H1 (cell line): ENCODE data around the gene PRSS36. TPM values are rescaled to one million over a fixed set of nuclear protein-coding genes. Genes with fewer than 3 reads are reported as not detected.

Experiments
- CTCF ChIA-PET: fragments of 300-600 bp; sonication (Branson Sonifier 250); formaldehyde crosslinking; loops from one replicate; lab custom pipeline; 2021; ENCODE audit not compliant: partially characterized antibody; lab: Charles Lee
- POLR2A ChIA-PET: fragments of 300-600 bp; sonication (Branson Sonifier 250); formaldehyde crosslinking; loops from one replicate; lab custom pipeline; 2021; ENCODE audit warnings: inconsistent platforms; ENCODE audit not compliant: partially characterized antibody; lab: Charles Lee
- DNase-seq, 2 experiments: peaks; one replicate each; pipeline versions ENCODE4 v3.0.0 to v3.0.0-alpha.2; 2010 to 2022; ENCODE audit warnings: low spot score in 2 of 2, low read depth in 1 of 2, mixed read lengths in 1 of 2
- FAIRE-seq: peaks from 2 replicates; lab custom pipeline; 2011; peaks lifted over from hg19 to GRCh38; lab: Jason Lieb, UNC
- H2AFZ ChIP-seq: 2 replicates; pipeline ENCODE4 v1.8.1; 2012; ENCODE audit warnings: low read length, inconsistent platforms
- H2AK5ac ChIP-seq: 2 replicates; pipeline ENCODE4 v1.6.1; 2013; ENCODE audit warnings: low read depth, low read length
- H2BK120ac ChIP-seq: replicated peaks from 2 replicates; pipeline ENCODE3; 2013; ENCODE audit warnings: low read depth, low read length, inconsistent platforms
- H2BK12ac ChIP-seq: 2 replicates; pipeline ENCODE4 v1.6.1; 2013; ENCODE audit warnings: low read depth, low read length
- H2BK15ac ChIP-seq: 2 replicates; pipeline ENCODE4 v1.6.1; 2013; ENCODE audit warnings: low read length
- H2BK20ac ChIP-seq: 2 replicates; pipeline ENCODE4 v1.6.1; 2013; ENCODE audit warnings: low read length
- H2BK5ac ChIP-seq: 2 replicates; pipeline ENCODE4 v1.6.1; 2013; ENCODE audit warnings: low read depth, low read length
- H3K14ac ChIP-seq: 2 replicates; pipeline ENCODE4 v1.6.1; 2013; ENCODE audit warnings: inconsistent platforms; ENCODE audit not compliant: insufficient read length
- H3K18ac ChIP-seq: 2 replicates; pipeline ENCODE4 v1.6.1; 2013; ENCODE audit warnings: low read length; ENCODE audit errors: extremely low read depth
- H3K23ac ChIP-seq: 2 replicates; pipeline ENCODE4 v1.6.1; 2013; ENCODE audit warnings: inconsistent platforms; ENCODE audit not compliant: insufficient read length
- H3K23me2 ChIP-seq: 2 replicates; pipeline ENCODE4 v1.6.1; 2013; ENCODE audit warnings: low read depth, low read length
- H3K27ac ChIP-seq: 2 replicates; pipeline ENCODE4 v1.6.1; 2011; ENCODE audit warnings: low read depth, low read length, inconsistent platforms
- H3K27me3 ChIP-seq, 4 experiments: replicated peaks in 1 of 4; 1 replicate in 1 of 4; 2 replicates in 3 of 4; pipeline versions ENCODE4 v1.6.1 to v1.8.1; 2011 to 2013; ENCODE audit warnings: low read length in 3 of 4, mild to moderate bottlenecking in 3 of 4, inconsistent platforms in 2 of 4, mixed read lengths in 2 of 4, moderate library complexity in 1 of 4; ENCODE audit not compliant: control insufficient read depth in 3 of 4, insufficient read depth in 3 of 4; ENCODE audit errors: extremely low read depth in 1 of 4
- H3K36me3 ChIP-seq, 4 experiments: 2 replicates each; pipeline versions ENCODE4 v1.6.1 to v1.8.1; 2011 to 2013; ENCODE audit warnings: mild to moderate bottlenecking in 4 of 4, low read length in 3 of 4, moderate library complexity in 2 of 4, control low read depth in 1 of 4, inconsistent platforms in 1 of 4; ENCODE audit not compliant: insufficient read depth in 4 of 4, control insufficient read depth in 2 of 4
- H3K4ac ChIP-seq: replicated peaks from 2 replicates; pipeline ENCODE3; 2013; ENCODE audit warnings: low read length, low read depth, mixed read lengths, inconsistent platforms; ENCODE audit not compliant: insufficient read length
- H3K4me1 ChIP-seq, 4 experiments: replicated peaks in 1 of 4; 1 replicate in 1 of 4; 2 replicates in 3 of 4; pipeline versions ENCODE4 v1.6.1 to v1.8.1; 2011 to 2013; ENCODE audit warnings: low read length in 3 of 4, inconsistent platforms in 2 of 4, mixed read lengths in 1 of 4; ENCODE audit not compliant: insufficient read depth in 4 of 4, control insufficient read depth in 3 of 4
- H3K4me2 ChIP-seq, 2 experiments: 2 replicates each; pipeline versions ENCODE4 v1.6.1 to v1.8.1; 2011 to 2013; ENCODE audit warnings: low read depth in 2 of 2, low read length in 2 of 2, control low read depth in 1 of 2, inconsistent platforms in 1 of 2, mild to moderate bottlenecking in 1 of 2; ENCODE audit not compliant: insufficient read depth in 1 of 2
- H3K4me3 ChIP-seq, 4 experiments: fragments of 200-600, 300-600 bp in 1 of 4; sonication (generic), shearing (Covaris generic), sonication (Bioruptor Twin) in 1 of 4; 2 replicates each; pipeline versions ENCODE4 v1.5.1 to v1.8.1; 2011 to 2016; ENCODE audit warnings: low read length in 4 of 4, low read depth in 3 of 4, control low read depth in 2 of 4, inconsistent platforms in 2 of 4, mild to moderate bottlenecking in 2 of 4, mixed read lengths in 1 of 4, moderate library complexity in 1 of 4; ENCODE audit not compliant: insufficient read depth in 2 of 4; ENCODE audit errors: extremely low read depth in 1 of 4
- H3K56ac ChIP-seq: replicated peaks from 2 replicates; pipeline ENCODE3; 2013; ENCODE audit warnings: low read depth, mild to moderate bottlenecking, mixed read lengths, low read length, inconsistent platforms; ENCODE audit not compliant: insufficient read length
- H3K79me1 ChIP-seq: 2 replicates; pipeline ENCODE4 v1.6.1; 2013; ENCODE audit warnings: low read depth, low read length, control low read depth
- H3K79me2 ChIP-seq, 2 experiments: 2 replicates each; pipeline versions ENCODE4 v1.6.1 to v1.8.1; 2012 to 2013; ENCODE audit warnings: low read length in 2 of 2, mild to moderate bottlenecking in 2 of 2, inconsistent platforms in 1 of 2; ENCODE audit not compliant: insufficient read depth in 2 of 2, control insufficient read depth in 1 of 2
- H3K9ac ChIP-seq, 4 experiments: replicated peaks in 1 of 4; 1 replicate in 1 of 4; 2 replicates in 3 of 4; pipeline versions ENCODE4 v1.6.1 to v1.8.1; 2011 to 2013; ENCODE audit warnings: low read depth in 3 of 4, low read length in 3 of 4, control low read depth in 2 of 4, mild to moderate bottlenecking in 2 of 4, moderate library complexity in 2 of 4, inconsistent platforms in 1 of 4; ENCODE audit errors: extremely low read depth in 1 of 4
- H3K9me3 ChIP-seq, 2 experiments: 2 replicates each; pipeline versions ENCODE4 v1.6.1 to v1.8.1; 2012 to 2013; ENCODE audit warnings: mild to moderate bottlenecking in 2 of 2, moderate library complexity in 2 of 2, control low read depth in 1 of 2, inconsistent platforms in 1 of 2, low read depth in 1 of 2, low read length in 1 of 2, mixed read lengths in 1 of 2; ENCODE audit not compliant: insufficient read depth in 2 of 2
- H4K20me1 ChIP-seq, 2 experiments: replicated peaks in 1 of 2; 2 replicates each; pipeline versions ENCODE3 to v1.8.1; 2011 to 2013; ENCODE audit warnings: inconsistent platforms in 2 of 2, low read length in 2 of 2, mild to moderate bottlenecking in 1 of 2; ENCODE audit not compliant: insufficient read depth in 2 of 2, control insufficient read depth in 1 of 2
- H4K5ac ChIP-seq: 2 replicates; pipeline ENCODE4 v1.6.1; 2013; ENCODE audit warnings: low read length, low read depth, mixed read lengths, inconsistent platforms; ENCODE audit not compliant: insufficient read length
- H4K8ac ChIP-seq: 2 replicates; pipeline ENCODE4 v1.8.0; 2013; ENCODE audit warnings: mild to moderate bottlenecking, moderate library complexity, low read length, inconsistent platforms; ENCODE audit not compliant: insufficient read depth; ENCODE audit errors: extremely low read depth
- H4K91ac ChIP-seq: replicated peaks from 2 replicates; pipeline ENCODE3; 2013; ENCODE audit warnings: low read length, mixed read lengths, inconsistent platforms; ENCODE audit not compliant: insufficient read length
- CHD1 ChIP-seq: IDR thresholded peaks from 2 replicates; pipeline ENCODE4 v1.6.1; 2012; ENCODE audit warnings: low read depth, low read length, improper control_type of control experiment
- FOSL1 ChIP-seq: IDR thresholded peaks from 2 replicates; pipeline ENCODE4 v1.6.1; 2011; ENCODE audit warnings: mild to moderate bottlenecking, low read depth, low read length, moderate library complexity; ENCODE audit not compliant: insufficient read depth
- KDM1A ChIP-seq: fragments of 200-600, 300-600 bp; sonication (generic); IDR thresholded peaks from 2 replicates; pipeline ENCODE4 v1.7.1; 2016; ENCODE audit warnings: mild to moderate bottlenecking, low read length, borderline replicate concordance
- NANOG ChIP-seq: IDR thresholded peaks from 2 replicates; pipeline ENCODE4 v1.6.1; 2011; ENCODE audit warnings: low read length, low read depth, mild to moderate bottlenecking, inconsistent platforms; ENCODE audit not compliant: insufficient read depth, poor library complexity, severe bottlenecking
- POU5F1 ChIP-seq: IDR thresholded peaks from 2 replicates; pipeline ENCODE4 v1.6.1; 2011; ENCODE audit warnings: low read depth, mild to moderate bottlenecking, low read length, moderate library complexity
- SAP30 ChIP-seq: fragments of 300-600 bp; sonication (generic); IDR thresholded peaks from 2 replicates; pipeline ENCODE4 v1.7.1; 2012; ENCODE audit warnings: low read length, moderate library complexity, mild to moderate bottlenecking, inconsistent platforms; ENCODE audit not compliant: insufficient read depth, insufficient replicate concordance
- SIX5 ChIP-seq: IDR thresholded peaks from 2 replicates; pipeline ENCODE4 v1.6.1; 2011; ENCODE audit warnings: mild to moderate bottlenecking, low read depth, low read length
- TAF1 ChIP-seq: IDR thresholded peaks from 2 replicates; pipeline ENCODE4 v1.6.1; 2011; ENCODE audit warnings: mild to moderate bottlenecking, low read depth, low read length
- WGBS, 2 experiments: shearing (Covaris generic) in 1 of 2; methylation state at CpG; one replicate each; pipeline versions ENCODE4 v1.1.6 to v1.1.7; 2013 to 2015; ENCODE audit warnings: low lambda C conversion rate in 2 of 2, mixed read lengths in 2 of 2, inconsistent platforms in 1 of 2, low coverage in 1 of 2, missing lambda C conversion rate in 1 of 2; ENCODE audit not compliant: insufficient replicate concordance in 2 of 2, insufficient coverage in 1 of 2, insufficient read length in 1 of 2; ENCODE audit errors: extremely low coverage in 1 of 2, missing lambda C conversion rate in 1 of 2; 5-methylcytosine and 5-hydroxymethylcytosine counted together
- polyA plus RNA-seq, 7 experiments: library from polyadenylated mRNA; depleted of rRNA in 3 of 7; stranded (reverse) in 5 of 7; unstranded in 2 of 7; fragments of >200 nt in 5 of 7; fragments of 200-250 nt in 2 of 7; gene quantifications; 1 replicate in 5 of 7; 2 replicates in 1 of 7; 4 replicates in 1 of 7; pipeline versions ENCODE4 v1.2.1 to v1.2.3, GENCODE V29; 2011 to 2013; ENCODE audit warnings: missing spikeins in 2 of 7, mixed read lengths in 2 of 7
- total RNA-seq: library from RNA; stranded (reverse); fragmentation: NEBNext Ultra II Directional; extraction: Animal tissue kit (Norgen Biotek cat#: 25700); gene quantifications from 2 replicates; pipeline ENCODE4 v1.2.1, GENCODE V29; 2021
- TF ChIP-seq, protein P1 (sequence below): IDR thresholded peaks from 2 replicates; pipeline ENCODE4 v1.6.1; 2012; ENCODE audit warnings: inconsistent platforms
- TF ChIP-seq, protein P2 (sequence below), 3 experiments: IDR thresholded peaks; 1 replicate in 2 of 3; 2 replicates in 1 of 3; pipeline versions ENCODE4 v1.5.1 to v1.6.1; 2011; ENCODE audit warnings: low read length in 3 of 3, mild to moderate bottlenecking in 3 of 3, inconsistent platforms in 2 of 3, low read depth in 1 of 3, moderate library complexity in 1 of 3; ENCODE audit not compliant: insufficient read depth in 1 of 3; ENCODE audit errors: control extremely low read depth in 1 of 3

The PRSS36 gene
- total and polyA plus RNA-seq, 2 of the 8 experiments (the other 6 are each of a cell fraction or from before 2014, with no cell fraction given) = 1.3 to 1.9 TPM

GRCh38 chr16:31147574-31147973 is 2.3 kb downstream of the PRSS36 start:
- H2BK12ac ChIP-seq = no peak overlapping the region
- H4K20me1 ChIP-seq = no peaks in the 10 kb centered on the region
- peaks cover 10% of the 10 kb centered on the region; the same call in 1 of the 2 replicates for H3K23me2 ChIP-seq
- DNase-seq = no peak
- H3K4me2 ChIP-seq = peak overlapping the region; percentile 57 to 77
- H2BK20ac ChIP-seq = no peak overlapping the region
- H3K4me1 ChIP-seq = peaks cover 0 to 22% (median 7%) of the 10 kb centered on the region in 4 experiments; a peak in 6 of 7 replicates
- no peak overlapping the region for H2AFZ ChIP-seq
- no peak overlapping the region for H3K9ac ChIP-seq
- no peak overlapping the region for H3K14ac ChIP-seq
- no peaks in the 10 kb centered on the region for H3K9me3 ChIP-seq
- peak overlapping the region; percentile 42 for H3K4ac ChIP-seq
- no peak overlapping the region for H2AK5ac ChIP-seq
- ChIA-PET CTCF (interaction anchor here (0.8 to 8.1 kb wide), 2 partner anchors 11 to 49 kb away, joined by 3 to 56 read pairs; no protein-coding TSS in a partner anchor), POLR2A (interaction anchor here (1.6 to 34.9 kb wide), 5 partner anchors 10 to 35 kb away, joined by 5 to 713 read pairs (median 17); partner anchors contain the start of genes BCKDK, FUS, KAT8 and PRSS8)
- no peak overlapping the region for H3K27ac ChIP-seq
- H4K91ac ChIP-seq = no peak overlapping the region
- H3K79me1 ChIP-seq = no peaks in the 10 kb centered on the region
- no peak overlapping the region for H4K5ac ChIP-seq
- peaks cover 1 to 22% (median 15%) of the 10 kb centered on the region in 4 experiments for H3K27me3 ChIP-seq
- no peak overlapping the region for H2BK5ac ChIP-seq
- no peak overlapping the region for H4K8ac ChIP-seq
- H3K23ac ChIP-seq = no peak overlapping the region
- H3K4me3 ChIP-seq = peak overlapping the region in 2 of 4 experiments; percentile 42 to 59; a peak in 2 of 8 replicates
- no peak overlapping the region for H3K56ac ChIP-seq
- no peaks in the 10 kb centered on the region for H3K36me3 ChIP-seq
- H2BK15ac ChIP-seq = no peak overlapping the region
- WGBS, 2 experiments = 86% methylated on average over 3 of the region's 3 CpGs; no CpG with 5 or more reads in 1 of the 2 experiments
- no peak overlapping the region for H3K18ac ChIP-seq
- no peaks in the 10 kb centered on the region for H3K79me2 ChIP-seq
- no peak overlapping the region for H2BK120ac ChIP-seq
- FAIRE-seq = no peak
- TF ChIP-seq SAP30 (no peak), SIX5 (no peak), TAF1 (no peak), FOSL1 (no peak), CHD1 (no peak), POU5F1 (no peak), KDM1A (no peak), NANOG (no peak)
- TF ChIP-seq, protein P1, sequence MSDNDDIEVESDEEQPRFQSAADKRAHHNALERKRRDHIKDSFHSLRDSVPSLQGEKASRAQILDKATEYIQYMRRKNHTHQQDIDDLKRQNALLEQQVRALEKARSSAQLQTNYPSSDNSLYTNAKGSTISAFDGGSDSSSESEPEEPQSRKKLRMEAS = no peak
- TF ChIP-seq, protein P2, sequence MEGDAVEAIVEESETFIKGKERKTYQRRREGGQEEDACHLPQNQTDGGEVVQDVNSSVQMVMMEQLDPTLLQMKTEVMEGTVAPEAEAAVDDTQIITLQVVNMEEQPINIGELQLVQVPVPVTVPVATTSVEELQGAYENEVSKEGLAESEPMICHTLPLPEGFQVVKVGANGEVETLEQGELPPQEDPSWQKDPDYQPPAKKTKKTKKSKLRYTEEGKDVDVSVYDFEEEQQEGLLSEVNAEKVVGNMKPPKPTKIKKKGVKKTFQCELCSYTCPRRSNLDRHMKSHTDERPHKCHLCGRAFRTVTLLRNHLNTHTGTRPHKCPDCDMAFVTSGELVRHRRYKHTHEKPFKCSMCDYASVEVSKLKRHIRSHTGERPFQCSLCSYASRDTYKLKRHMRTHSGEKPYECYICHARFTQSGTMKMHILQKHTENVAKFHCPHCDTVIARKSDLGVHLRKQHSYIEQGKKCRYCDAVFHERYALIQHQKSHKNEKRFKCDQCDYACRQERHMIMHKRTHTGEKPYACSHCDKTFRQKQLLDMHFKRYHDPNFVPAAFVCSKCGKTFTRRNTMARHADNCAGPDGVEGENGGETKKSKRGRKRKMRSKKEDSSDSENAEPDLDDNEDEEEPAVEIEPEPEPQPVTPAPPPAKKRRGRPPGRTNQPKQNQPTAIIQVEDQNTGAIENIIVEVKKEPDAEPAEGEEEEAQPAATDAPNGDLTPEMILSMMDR (IDR thresholded peaks at IDR 0.05; ENCODE audit: control extremely low read depth in 1 of 3, insufficient read depth in 1 of 3, low read depth in 1 of 3, low read length in 3 of 3) = no peak
